ENCODE data around the gene SPSB3.

The SPSB3 gene

DNA sequence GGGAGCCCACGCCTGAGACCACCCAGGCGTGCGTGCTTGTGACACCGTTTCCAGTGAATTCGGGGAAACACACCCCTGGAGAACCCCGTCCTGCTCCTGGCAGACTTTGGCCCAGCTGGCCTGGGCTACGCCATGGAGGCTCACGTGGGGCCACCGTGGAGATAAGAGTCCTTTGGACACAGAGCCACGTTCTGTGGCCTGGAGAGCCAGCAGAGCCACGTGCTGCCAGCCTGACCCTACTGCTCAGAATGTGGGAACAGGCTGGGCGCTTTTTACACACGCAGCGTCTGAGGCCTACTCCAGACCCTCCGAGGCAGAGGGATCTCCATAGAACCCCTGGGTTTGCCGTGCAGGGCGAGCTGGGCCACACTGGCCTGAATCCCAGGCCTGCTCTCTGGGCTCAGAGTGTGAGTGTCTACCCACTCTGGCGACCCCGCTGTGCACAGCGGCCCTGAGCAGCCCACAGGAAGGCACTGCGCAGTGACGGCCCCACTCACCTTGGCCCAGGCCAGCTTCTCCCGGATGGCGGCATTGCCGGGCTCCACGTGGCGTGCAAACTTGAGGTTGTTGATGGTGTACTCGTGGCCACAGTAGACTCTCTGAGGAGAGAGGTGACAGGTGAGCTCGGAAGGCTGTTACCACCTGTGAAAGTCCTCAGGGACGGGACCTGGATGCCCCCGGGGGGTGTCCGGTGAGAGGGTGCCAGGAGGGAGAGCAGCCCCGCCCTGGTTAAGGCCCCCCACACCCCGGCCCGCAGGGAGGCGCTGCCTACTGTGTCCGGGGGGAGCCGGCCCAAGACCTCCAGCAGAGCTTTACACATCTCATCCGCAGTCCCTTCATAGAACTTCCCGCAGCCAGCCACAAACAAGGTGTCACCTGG is 34.3 kb upstream of the SPSB3 start:
- DNase-seq, result no peak

DNA sequence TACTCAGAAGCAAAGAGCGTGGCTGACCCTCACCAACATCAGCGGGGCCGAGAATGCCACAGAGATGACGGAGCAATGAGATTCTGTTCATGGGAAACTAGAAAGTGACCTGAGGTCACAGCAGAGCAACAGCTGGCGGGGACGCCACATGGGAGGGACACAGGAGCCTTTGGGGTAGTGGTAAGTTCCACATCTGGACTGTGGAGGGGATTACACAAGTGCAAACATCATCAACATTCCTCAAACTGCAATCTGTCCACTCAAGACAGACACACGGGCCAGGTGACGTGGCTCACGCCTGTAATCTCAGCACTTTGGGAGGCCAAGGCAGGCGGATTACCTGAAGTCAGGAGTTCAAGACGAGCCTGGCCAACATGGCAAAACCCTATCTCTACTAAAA is 33.1 kb upstream of the SPSB3 start:
- DNase-seq, result no peak

DNA sequence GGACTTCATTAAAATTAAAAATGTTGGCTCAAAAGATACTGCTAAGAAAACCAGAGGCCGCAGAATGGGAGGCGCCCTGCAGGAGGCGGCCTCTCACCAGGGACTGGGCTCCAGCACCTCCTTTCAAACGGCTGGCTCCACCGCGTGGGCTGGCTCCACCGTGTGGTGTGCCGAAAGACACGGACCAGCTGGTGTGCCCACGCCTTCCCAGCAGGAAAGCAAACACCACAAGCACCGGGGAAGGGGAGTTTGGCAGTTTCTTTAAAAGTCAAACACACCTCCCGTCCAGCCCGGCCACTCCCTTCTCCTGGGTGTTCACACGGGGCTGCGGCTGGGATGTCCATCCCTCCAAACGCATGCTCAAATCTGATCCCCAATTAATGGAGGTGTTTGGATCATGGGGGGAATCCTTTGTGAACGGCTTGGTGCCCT is 30.4 kb upstream of the SPSB3 start:
- DNase-seq, result no peak

DNA sequence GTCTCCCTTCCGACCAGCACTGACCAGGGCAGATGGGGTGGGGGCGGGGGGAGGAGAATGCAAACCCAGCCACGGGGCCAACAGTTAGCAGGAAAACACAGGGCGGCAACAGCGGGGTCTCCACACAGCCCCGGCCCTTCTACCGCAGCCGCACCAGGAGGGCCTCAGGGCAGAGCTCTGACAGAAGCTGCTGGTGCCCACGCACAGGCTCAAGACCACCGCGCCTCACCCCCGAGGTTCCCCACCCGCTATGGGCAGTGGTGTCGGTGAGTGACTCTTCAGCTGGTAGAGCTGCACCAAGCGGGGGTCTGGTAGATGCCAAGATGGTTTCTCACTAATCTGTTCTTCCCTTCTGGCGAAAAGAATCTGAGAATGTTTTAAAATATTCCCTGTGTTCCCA is 28.2 kb upstream of the SPSB3 start:
- no peak for DNase-seq

GRCh38 chr16:1810106-1810505 is 27.7 kb upstream of the SPSB3 start:
- DNase-seq, result no peak

- no peak for DNase-seq
These were observed 27.0 kb upstream of the SPSB3 start for GRCh38 chr16:1809281-1809801.

DNA sequence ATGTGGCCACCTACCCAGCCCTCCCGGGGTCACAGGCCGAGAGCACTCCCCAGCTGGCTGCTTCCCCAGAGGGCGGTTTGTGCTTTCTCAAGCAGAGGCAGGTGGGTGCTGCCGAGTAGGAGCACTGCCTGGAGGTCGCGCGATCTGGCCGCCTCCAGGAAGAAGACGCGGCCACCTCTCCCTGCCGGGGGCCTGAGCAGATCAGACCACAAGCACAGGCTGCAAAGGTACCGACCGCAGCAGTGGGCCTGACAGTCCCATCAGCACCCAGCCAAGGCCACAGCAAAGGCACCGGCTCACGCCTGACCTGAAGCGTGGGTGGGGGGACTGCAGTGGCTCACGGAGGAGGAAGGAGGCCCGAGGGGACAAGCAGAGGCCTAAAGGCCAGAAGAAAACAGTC is 26.3 kb upstream of the SPSB3 start:
- no peak for DNase-seq

GRCh38 chr16:1807626-1808025 is 25.3 kb upstream of the SPSB3 start:
- DNase-seq, result no peak

DNA sequence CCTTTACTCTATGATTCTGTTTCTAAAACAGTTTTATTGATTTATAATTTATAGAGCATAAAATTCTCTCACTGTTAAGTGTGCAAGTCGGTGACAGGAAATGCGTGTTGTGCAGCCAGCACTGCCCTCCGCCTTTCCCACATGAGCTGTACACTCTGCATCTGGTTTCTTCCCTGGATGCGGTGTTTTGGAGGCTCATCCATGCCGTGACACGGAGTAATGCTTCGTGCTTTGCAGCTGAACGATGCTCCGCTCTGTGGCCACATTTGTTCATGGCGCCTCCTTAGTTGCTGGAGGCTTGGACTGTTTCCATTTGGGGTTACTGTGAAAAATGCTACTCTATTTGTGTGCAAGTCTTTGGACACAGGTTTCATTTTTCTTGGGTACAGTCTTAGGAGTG is 18.3 kb upstream of the SPSB3 start:
- DNase-seq, result no peak

DNA sequence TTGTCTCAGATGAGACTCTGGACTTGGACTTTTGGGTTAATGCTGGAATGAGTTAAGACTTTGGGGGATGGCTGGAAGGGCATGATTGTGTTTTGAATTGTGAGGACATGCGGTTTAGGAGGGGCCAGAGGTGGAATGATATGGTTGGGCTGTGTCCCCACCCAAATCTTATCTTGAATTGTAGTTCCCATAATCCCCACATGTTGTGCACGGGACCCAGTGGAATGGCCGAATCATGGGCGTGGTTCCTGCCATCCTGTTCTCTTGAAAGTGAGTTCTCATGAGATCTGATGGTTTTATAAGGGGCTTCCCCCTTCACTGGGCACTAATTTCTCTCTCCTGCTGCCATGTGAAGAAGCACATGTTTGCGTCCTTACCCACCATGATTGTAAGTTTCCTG is 16.9 kb upstream of the SPSB3 start:
- peak; percentile 16 for DNase-seq

- no peak for DNase-seq
These were observed 12.7 kb upstream of the SPSB3 start for GRCh38 chr16:1794908-1795666.

DNA sequence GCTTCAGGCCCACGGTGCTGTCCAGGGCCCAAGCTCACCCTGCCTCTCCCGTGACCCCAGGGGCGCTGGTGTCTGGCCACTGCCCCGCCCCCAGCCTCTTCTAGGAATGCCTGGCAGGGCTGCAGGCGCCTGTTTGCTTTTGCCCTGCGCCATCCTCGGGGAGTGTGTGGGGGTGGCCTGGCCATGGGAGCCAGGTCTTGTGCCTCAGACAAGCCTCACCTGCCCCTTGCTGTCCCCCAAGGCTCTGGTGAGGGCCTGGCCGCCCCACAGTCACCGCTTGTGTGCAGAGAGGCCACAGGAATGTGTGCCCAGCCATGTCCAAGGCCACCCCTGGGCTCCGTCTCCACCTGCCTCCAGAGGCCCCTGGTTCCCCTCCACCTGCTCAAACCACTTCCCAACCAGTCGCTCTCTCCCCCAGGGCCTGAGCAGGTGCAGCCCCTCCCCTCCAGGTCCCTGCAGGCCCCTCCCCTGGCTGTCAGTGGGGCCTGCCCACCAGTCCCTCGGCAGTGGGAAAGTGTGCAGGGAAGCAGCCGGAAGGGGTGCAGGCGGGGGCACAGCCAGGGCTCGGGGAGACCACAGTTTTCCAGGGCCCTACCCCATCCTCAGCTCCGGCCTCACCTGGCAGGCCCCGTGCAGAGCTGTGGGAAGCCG is 12.0 kb upstream of the SPSB3 start:
- DNase-seq, result no peak

DNA sequence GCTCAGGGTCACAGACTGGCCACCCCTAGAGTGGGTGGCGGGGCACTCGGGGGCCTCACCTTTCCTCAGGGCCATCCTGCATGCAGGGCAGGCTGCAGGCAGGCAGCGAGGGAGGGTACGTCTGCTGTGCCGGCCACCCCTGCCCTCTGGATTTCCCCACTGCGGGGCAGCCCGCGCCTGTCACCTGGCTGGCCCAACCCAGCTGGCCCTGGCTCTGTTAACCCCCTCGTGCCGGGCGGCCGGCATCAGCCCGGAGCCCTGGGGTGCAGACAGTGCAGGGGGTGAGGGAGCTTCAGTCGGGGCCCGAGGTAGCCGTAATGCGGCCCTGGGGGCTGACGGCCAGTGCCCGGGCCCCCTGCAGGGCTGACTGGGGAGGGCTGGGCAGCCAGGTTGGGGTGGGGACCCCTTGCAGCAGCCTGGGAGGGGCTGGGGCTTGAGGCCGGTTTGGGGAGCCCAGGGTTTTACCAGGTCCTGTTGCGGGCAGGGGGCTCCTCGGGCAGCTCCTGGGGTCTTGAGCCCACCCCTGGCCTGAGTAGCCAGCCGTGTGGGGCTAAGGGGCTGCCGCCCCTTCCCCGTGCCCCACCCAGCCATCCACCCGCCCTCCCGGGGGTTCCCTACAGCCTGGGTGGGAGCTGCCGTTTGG is 11.3 kb upstream of the SPSB3 start, which contains the start of gene IGFALS:
Gene IGFALS (minus strand): TSS at position 128 of the 643 bp plus-strand sequence. CDS start 53 bp downstream, at position 75.
- no peak for DNase-seq

DNA sequence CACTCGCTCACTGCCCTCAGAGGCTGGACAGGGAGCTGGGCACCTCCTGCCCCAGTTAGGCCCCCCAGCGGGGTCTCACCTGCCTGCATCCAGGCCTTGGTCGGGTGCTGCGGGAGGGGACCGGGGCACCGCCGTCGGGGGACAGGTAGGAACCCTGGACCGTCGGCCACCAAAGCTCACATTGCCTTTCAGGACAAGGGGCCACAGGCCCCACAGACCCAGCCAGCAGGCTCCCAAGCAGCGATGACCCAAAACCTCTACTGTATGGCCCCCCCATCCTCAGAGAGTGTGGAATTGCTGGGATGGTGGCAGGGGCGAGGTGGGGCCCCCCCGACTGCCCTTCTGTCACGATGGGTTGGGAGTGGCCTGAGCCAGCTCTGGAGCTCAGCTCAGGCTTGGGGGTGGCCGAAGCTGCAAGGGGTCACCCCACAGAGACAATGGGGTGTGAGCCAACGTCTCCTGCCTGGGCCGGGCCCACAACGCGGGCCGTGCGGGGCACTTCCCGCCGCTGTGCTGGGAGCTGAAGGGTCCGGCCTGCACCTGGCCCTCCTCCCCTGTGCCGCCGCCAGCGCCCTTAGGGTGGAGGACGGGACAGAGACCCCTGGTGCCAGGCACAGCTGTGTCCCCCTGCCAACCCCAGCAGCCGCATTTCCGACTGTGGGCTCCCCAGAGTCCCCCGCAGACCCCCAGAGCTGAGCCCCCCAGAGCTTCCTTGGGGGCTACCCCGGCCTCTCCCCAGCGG is 10.6 kb upstream of the SPSB3 start:
- DNase-seq, result no peak

DNA sequence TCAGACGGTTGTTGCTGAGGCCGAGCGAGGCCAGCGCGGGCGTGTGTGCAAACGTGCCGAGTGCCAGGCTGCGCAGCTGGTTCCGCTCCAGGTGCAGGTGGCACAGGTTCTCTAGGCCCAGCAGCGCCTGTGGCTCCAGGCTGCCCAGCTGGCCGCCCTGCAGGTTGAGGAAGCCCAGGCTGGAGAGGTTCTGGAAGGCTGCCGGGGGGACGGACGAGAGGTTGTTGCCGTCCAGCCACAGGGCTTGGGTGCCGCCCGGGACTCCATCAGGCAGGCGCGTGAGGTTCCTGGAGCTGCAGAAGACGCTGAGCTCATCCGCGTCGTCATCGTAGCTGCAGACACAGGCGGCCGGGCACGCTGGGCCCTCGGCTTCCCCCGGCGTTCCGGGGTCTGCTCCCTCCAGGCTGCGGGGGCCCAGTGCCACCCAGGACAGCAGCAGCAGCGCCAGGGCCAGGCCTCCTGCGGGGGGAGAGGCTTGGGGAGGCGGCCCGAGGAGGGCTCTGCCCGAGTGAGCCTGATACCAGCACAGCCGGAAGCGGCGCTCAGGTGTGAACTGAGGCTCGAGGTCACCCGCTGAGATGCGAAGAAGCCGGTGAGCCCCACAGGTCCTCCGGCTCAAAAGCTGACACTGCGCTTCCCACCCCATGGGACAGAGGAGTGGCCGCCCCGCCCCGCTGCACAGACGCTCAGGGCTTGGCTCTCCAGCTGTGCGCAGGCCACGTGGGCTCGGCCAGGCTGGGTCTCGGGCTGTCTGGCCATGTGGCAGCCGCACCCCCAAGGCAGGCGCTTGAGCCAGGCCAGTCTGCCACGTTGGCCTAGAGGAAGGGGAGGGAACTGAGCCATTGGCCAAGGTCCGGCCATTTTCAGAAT is 9.8 kb upstream of the SPSB3 start:
- DNase-seq, result no peak

DNA sequence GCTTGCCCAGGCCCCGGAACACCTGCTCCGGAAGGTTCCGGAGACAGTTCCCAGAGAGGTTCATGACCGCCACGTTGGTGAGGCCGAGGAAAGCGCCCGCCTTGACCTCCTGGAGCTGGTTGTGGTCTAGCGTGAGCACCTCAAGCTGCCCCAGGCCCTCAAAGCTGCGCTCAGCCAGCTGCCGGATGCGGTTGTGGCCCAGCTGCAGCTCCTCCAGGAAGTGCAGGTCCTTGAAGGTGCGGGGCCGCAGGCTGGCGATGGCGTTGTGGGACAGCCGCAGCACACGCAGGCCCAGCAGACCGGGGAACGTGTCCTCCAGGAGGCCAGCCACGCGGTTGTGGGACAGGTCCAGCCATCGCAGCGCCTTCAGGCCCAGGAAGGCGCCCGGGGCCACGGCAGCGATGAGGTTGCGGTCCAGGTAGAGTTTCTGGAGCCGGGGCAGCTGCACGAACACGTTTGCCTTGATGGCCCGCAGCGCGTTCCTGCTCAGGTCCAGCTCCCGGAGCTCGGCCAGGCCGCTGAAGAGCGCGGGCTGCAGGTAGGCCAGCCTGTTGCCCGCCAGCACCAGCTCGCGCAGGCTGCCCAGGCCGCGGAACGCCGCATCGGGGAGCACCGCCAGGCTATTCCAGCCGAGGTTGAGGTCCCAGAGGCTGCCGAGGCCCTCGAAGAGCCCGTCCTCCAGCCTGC is 9.0 kb upstream of the SPSB3 start:
- DNase-seq, result no peak

DNA sequence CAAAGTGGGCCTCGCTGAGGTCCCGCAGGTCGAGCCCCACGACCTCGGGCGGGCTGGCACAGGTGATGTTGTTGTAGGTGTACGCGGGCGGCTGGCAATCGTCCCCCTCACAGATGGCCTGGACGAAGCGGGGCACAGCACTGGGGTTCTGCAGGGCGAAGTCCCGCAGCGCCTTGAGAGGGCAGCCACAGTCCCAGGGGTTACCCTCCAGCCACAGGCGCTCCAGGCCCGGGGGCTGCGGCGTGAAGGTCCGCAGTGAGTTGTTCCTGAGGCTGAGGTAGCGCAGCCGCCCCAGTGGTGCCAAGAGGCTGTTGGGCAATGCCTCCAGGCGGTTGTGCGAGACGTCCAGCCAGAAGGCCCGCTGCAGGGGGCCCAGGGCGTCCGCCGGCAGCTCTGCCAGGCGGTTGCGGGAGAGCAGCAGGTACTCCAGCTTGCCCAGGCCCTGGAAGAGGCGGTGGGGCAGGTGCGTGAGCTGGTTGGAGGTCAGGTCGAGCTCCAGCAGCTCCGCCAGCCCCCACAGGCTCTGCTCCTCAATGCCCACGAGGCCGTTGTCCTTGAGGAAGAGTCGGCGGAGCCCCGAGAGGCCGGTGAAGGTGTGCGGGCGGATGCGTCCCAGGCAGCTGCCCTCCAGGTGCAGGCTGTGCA is 8.4 kb upstream of the SPSB3 start:
- DNase-seq, result no peak

- no peak for DNase-seq
These were observed 7.9 kb upstream of the SPSB3 start for GRCh38 chr16:1790261-1790610.

DNA sequence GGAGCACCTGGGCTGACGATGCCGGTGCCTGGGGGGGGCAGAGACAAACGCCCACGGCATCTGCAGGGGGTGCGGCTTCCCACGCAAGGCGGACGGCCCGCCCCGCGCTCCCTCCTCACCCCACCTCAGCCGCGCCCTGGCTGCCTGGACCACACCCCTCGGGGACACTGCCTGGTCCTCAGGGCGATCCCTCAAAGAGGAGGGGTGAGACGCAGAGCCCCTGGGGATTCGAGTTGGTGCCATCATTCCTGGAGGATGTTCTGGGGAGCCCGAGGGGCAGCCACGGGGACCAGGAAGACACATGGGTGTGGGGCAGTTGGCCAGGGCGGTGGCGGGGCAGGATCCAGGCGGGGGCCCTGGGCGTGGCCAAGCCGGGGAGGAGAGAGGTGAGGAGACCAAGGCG is 7.3 kb upstream of the SPSB3 start:
- DNase-seq, result no peak

DNA sequence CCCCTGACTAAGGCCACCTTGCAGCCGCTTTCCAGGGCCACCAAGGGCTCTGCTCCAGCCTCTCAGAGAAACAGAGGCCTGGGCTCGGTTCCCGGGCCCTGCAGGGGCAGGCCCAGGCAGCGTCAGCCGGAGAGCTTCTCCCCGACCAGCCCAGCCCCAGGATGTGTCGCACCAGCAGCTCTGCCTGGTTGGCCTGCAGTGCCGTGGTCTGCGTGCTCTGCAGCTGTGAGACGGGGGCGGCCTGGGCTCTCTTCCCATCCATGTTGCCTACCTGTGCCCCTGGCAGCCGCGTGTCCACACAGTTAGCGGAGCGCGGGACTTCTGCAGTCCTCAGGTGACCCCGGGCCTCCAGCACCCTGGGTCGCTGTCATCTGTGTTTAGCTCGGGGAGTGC is 6.3 kb upstream of the SPSB3 start:
- DNase-seq, result no peak
